HG03066 (cell line): ENCODE measurements around the gene PTH2R.
"Not testable (repeated sequence)": the region's sequence is repeated elsewhere in the genome, so short reads cannot be mapped to it uniquely, and the experiment has no call there.

ENCODE experiments used
- ATAC-seq: cut with Tn5 transposase; IDR thresholded peaks from one replicate; pipeline ENCODE4 v1.9.1; 2021; ENCODE audit warnings: low read depth; ENCODE audit not compliant: unreplicated experiment

Gene PTH2R

DNA sequence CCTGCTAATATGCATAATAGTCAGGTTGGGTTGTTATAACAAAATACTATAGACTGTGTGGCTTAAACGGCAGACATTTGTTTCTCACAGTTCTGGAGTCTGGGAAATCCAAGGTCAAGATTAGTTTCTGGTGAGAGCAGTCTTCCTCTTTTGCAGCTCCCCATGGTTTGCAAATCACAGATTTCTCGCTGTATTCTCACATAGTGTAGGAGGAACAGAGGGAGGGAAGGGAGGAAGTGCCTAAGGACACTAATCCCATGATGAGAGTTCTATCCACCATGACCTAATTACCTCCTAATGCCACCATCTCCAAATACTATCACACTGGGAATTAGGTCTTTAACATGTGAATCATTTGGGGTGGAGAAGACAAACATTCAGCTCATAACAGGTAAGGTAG is 20.1 kb upstream of the PTH2R start:
- no peak for ATAC-seq

DNA sequence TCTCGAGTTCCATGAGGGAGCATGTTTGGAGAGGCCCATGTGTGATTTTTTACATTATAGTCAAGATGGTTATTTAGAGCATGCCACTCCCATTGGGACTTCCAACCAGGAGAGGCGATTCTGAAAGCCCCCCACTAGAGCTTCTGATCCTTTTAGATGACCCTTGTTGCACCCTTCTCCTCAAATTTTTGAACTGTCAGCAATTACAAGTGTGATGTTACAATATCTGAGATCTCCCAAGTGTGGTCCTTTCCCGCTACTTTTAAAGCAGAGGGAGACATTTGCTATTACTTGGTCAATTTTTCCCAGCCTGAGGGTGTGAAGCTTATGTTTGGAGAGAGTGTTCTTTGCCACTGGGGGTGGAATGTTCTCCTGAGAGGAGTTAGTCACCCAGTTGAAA is 16.7 kb upstream of the PTH2R start:
- no peak for ATAC-seq

DNA sequence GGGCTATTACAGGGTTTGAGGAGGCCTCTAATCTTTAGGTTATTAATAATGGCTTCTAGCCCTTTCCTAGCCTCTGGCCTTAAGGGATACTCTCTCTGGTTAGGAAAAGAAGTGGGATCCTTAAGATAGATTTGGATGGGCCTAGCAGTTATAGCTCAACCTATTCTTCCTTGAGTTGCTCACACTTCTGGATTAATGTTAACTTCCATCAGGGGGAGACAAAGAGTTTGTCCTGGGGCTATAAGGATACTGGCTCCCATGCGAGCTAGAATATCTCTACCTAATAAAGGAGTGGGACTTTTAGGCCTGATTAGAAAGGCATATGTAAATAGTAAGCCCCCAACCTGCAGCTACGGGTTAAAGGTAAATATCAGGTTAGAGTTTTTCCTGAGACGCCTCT is 14.3 kb upstream of the PTH2R start:
- ATAC-seq = no peak

DNA sequence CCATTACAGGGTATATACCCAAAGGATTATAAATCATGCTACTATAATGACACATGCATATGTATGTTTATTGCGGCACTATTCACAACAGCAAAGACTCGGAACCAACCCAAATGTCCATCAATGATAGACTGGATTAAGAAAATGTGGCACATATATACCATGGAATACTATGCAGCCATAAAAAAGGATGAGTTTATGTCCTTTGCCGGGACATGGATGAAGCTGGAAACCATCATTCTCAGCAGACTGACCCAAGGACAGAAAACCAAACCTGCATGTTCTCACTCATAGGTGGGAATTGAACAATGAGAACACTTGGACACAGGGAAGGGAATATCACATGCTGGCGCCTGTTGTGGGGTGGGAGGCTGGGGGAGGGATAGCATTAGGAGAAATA is 9.8 kb upstream of the PTH2R start:
- ATAC-seq = not testable (repeated sequence)

DNA sequence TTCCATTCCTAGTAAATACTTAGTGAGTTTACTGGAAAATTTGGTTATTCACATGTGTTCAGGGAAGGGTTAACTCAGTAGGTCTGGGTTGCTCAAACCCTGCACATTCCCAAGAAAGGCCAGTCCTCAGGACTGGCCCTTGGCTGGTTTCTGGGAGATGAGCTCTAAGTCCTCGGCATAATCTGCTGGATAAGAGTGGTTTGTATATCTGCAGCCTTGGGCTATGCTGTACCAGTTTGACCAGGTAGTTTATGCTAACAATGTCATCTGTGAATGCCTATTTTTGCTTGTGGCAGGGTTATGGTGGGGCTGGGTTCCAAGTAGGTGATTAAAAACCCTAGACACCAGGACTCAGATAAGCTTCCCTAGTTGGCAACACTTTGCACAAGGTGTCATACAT is 7.4 kb upstream of the PTH2R start:
- no peak for ATAC-seq

DNA sequence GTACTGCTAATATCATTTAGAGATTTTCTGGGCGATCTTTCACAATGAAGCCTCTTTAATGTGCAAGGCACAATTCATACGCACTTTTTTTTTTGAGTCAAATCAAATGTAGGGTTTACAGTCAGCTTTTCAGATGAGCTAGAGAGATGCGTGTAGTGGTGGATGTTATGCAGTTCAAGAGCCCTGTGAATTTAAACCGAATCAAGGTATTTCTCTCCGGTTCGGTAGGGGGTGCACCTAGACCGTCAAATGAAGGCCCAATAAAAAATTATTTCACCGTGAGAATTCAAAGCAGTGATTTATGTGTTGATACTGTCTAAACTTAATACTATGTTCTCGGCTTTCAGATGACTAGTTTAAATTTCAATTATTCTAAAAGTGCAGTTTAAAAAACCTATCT is 1.1 kb downstream of the PTH2R start:
- no peak for ATAC-seq

DNA sequence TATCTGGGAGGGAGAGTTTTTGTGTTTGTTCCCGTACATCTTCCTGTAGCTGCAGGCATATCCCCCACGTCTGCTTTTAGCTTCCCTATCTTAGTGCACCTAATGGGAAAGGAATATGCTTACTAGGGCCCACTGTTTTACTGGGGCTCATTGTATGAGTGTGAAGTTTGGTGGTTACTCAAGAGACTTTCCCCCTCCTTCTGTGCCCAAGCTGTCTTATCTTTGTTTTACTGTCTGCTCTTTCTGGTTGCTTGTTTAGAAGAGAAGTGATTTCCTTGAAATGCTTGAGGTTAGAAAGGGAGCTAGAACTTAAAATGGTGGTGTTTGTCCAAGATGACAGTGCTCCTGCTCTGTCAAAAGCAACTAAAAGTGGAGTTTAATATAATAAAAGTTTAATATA is 7.3 kb downstream of the PTH2R start:
- ATAC-seq = no peak

DNA sequence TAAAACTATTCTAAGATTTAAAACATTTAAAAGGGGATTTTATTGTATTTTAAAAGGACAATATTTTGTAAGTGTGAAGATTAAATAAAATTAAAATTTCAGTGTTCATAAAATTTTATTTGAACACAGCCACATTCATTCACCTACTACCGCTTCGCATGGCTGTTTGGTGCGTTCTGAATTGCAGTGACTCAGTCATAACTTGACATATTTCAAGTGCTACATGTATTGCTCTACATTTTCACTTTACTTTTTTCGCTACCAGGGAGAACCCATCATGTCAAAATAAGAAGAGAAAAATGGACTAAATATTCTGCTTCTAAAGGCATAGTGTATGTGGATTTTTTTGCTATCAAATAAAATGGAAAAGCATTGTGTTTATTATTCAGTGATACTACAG is 8.7 kb downstream of the PTH2R start:
- no peak for ATAC-seq

DNA sequence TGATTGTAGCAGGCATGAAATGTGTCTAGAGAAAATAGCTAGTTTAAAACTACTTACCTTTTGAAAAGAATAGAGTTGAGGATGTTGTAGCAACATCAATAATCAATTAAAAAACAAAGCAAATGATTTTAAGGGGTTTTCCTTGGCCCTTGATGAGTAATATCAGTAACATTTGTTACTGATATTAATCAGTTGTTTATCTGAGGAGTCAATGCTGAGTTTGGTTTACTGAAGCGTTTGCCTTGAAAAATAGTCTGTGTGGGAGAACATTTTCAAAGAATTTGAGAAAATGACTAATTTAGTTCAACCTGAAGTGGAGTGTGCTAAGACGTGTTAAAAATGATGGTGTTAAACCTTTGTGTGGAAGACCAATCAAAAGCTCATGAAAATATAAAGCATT is 9.3 kb downstream of the PTH2R start:
- no peak for ATAC-seq

DNA sequence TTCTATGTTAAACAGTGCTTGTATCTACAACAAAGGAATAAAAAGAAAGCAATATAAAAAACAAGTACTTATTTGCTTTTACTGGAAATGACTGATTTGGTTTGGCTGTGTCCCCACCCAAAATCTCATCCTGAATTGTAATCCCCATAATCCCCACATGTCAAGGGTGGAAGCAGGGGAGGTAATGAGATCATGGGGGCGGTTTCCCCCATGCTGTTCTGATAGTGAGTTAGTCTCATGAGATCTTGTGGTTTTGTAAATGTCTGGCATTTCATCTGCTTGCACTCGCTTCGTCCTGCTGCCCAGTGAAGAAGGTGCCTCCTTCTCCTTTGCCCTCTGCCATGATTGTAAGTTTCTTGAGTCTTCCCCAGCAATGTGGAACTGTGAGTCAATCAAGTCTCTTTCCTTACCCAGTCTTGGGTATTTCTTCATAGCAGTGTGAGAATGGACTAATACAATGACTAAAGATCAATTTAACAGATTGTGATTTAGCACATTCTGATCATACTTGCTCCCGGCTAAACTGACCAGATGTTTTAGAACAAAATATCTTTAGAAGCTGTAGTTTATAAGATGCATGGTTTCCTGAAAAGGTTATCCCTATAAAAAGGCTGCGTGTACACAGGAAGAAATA is 19.9 kb downstream of the PTH2R start:
- no peak for ATAC-seq

DNA sequence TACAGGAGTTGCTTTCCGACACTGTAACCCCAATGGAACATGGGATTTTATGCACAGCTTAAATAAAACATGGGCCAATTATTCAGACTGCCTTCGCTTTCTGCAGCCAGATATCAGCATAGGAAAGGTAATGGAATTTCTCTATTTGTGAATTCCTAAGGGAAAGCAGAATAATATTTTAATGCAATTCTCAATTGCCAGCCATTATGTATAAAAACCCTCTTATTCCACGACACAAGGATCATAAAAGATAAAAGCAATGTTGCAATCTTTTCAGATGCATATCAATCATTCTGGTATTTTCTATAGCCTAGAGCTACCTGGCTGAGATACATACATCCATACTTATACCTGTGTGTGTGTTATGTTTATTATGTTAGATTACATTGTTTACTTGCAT is 31.2 kb downstream of the PTH2R start:
- ATAC-seq = no peak

DNA sequence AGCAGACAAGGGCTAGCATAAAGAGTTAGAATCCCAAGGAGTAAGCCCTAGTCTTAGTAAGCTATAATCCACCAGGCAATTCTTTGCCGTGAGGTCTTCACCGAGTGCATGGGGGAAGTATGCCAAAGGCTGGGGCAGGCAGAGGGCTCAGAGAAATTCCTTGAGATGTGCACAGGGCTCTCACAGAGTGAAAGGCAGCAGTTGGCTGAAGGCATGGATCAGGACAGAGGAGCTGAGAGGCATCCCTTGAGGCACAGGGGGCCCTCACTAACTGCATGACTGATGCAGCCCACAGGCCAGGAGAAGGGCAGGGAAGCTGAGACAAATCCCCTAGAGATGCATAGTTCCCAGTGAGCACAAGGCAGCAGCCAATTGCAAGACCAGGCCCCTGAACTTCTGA is 34.1 kb downstream of the PTH2R start:
- ATAC-seq = no peak

DNA sequence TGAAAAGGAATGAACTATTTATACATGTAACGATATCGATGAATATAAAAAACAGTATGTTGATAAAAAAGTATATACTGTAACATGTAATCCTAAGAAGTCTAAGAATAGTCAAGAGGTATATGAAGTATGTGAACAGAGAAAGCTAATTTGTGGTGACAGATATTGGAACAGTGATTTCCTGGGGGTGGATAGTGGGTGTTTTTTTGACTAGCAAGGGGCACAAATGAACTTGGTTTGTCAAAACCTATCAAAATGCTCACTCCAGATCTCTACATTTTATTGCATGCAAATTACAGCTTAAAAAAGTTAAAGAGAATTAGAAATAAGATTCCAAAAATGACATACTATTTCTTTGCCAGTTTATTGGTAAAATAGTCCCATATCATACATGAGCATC is 35.4 kb downstream of the PTH2R start:
- ATAC-seq = no peak

DNA sequence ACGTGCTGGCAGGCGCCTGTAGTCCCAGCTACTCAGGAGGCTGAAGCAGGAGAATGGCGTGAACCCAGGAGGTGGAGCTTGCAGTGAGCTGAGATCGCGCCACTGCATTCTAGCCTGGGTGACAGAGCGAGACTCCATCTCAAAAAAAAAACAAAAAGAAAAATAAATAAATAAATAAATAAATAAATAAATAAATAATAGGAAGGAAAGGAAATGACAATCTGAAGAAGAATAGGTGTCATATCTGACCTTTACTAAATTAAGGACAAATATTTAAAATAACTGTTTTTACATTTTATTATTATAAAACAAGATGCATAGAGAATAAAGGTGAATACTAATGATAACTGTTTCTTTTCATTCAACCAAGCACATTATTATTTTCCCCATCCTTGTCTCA is 40.9 kb downstream of the PTH2R start:
- not testable (repeated sequence) for ATAC-seq

DNA sequence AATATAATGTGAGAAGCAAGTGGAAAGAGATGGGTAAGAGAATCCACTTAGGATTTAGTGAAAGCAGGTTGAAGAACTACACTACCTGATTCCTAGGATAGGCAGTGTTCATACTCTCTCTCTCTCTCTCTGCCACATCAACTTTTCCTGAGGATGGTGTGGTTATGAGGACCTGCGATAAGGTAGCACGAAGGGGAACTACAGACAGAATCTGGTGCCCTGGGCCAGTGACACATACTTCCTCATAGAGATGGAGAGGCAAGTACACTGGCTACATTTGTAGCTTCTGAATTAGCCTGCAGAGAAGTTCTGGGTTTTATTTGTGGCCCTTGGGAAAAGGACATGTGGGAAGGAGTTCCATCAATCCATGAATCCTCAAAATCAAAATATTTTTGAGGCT is 44.5 kb downstream of the PTH2R start:
- ATAC-seq = no peak

DNA sequence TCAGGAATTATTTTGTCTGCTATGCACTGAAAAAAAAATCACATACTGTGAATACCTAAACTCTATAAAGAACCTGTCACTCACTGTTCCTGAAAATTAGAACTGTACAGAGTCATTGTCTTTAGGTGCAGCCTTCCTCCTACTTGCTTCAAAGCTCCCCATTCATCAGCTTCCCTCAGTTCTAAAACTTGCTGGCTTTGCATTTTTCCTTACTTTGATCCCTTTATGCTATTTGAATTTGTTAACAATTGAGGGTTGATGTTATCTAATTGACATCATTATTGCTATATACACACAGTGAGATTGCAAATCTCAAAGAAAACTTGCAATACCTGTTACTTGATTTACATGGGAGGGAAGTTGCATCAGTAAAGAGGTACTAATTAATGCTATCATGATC is 48.3 kb downstream of the PTH2R start:
- ATAC-seq = no peak

DNA sequence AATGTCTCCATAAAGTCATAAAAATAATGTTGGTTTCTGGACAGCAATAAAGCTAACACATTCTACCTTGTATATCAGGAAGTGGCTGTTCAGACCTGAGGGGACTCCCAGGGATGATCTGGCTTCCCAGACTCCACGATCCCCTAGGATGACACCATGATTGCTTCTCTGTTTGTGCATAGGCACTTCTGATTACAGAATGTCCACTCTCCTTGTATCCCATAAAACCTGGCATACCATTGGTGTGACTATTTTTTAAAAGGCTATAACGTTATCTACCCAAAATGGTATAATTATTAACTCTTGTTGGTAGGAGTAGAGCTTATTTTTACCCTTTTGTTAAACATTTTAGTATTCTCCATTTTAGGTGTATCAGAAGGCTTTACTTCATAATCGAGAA is 57.1 kb downstream of the PTH2R start:
- no peak for ATAC-seq

DNA sequence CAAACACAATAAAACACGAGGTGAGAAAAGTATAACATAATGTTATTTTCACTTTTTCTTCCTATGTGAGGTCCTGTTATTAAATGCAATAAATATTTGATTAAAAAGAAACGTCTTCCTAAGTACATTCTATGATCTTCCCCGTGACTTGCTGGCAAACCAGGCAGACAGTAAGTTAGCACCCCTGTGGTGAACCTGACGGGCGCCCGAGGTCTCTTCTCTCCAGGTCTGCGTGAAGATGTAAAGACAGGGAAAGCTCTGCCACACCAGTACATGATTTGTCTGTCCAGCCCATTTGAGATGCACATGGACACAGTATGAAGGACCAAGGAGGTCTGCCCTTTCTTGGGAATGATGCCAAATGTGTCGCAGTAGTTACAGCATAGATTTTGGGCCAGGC is 57.6 kb downstream of the PTH2R start:
- ATAC-seq = no peak

DNA sequence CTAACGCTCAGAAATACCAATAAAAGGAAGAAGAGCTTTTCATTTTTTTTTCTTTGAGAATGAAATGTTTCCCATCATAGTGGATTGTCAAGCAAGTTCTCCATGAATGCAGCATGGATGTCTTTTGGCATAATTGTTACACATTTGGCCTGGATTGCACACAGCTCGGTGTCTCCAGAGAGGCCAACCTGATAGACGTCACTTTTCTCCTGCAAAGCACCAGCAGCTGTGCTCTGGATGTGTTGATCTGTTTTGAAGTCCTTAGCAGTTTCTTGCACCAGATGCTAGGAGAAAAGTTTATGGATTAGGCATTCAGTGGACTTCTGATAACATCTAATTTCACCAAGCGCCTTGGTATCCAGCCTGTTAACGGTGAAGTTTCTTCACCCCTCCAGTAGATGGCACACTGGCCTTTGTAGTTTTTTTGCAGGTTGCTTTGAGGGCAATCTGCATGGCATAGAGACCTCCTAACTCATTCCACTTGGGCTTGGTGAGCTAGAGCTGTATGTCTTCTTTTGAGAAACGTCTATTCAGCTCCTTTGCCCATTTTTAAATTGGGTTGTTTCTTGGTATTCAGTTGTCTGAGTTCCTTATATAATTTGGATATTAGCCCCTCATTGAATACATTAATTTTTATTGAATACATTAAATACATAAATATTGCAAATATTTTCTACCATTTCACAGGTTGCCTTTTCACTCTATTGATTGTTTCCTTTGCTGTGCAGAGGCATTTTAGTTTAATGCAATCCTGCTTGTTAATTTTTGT is 59.7 kb downstream of the PTH2R start:
- no peak for ATAC-seq

DNA sequence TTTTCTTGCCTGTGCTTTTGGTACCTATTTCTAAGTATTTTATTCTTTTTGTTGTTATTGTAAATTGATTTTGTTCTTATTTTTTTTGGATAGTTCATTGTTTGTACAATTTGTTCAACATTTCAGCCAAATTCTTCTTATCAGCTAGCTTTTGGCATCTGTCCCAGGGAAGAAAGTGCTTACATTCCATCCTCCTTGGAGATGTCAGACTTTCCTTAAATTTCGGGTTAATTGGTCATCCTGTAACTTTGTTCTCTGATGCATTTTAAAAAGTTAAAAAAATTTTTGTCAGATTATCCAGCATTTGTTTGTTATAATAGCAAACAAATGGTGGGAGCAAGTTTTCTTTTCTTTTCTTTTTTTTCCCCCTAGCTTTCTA is 60.3 kb downstream of the PTH2R start:
- ATAC-seq = no peak

DNA sequence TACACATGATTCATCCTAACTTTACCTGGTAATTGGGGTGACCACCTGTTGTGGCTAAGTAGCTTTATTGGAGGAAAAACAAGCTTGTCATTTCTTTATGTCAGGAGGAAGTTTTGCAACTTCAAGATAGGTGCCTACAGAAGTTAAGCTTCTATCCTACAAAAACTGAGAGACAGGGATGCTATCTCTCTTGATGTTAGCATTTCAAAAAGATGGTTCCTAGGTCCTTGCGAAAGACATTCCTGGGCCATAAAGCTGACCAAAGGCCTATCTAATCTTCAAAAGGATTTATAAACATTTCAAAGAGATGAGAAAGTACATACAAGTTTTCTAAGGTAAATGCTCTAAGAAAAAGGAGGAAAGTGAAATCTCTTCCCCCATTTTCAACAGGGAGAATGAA is 61.0 kb downstream of the PTH2R start:
- ATAC-seq = no peak

DNA sequence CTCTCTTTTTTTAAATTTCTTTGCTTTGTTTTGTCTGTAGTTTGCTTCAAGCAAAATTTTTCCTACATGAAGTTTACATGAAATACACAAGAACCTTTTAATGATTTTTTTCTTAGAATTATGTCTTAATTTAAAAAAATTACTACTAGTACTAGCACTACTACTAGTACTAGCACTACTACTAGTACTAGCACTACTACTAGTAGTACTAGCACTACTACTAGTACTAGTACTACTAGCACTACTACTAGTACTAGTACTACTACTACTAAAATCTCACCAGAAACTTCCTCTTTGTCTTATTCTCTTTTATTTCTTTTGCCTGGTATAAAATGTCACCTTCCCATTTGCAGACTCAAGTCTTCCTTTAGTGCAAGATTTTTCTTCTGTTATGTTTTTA is 71.1 kb downstream of the PTH2R start:
- ATAC-seq = no peak

DNA sequence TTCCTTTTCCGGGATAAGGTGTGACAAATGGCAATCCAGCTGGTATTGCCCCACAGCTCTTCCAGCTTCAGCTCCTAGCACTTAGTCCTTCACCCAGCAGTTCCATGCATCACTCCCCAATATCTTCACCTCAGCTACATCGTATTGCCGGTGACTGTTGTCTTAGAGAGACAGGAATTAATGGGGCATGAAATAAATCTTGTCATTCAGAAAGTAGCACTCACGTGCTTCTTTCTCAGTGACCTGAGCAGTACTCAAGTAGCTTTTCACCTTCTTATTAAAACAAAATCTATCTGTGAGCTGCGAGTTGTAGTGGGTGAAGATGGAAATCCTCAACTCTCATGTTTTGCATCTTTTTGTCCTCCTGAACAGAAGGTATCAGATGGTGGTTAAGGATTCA is 72.8 kb downstream of the PTH2R start:
- ATAC-seq = no peak
